Activated CD8-positive, alpha-beta memory T cell treated with anti-CD3 and anti-CD28 coated beads for 48 hours (primary cell): ENCODE results near the gene SLC27A3.

Experiments
- DNase-seq, 3 experiments: peaks; one replicate each; pipeline ENCODE4 v3.0.0-alpha.2; 2020; ENCODE audit warnings: low read depth in 2 of 3, low spot score in 2 of 3

The SLC27A3 gene

GRCh38 chr1:153796786-153797659 lies 21.8 kb downstream of the SLC27A3 start:
- peak; percentile 45 to 79 (median 52) for DNase-seq

DNA sequence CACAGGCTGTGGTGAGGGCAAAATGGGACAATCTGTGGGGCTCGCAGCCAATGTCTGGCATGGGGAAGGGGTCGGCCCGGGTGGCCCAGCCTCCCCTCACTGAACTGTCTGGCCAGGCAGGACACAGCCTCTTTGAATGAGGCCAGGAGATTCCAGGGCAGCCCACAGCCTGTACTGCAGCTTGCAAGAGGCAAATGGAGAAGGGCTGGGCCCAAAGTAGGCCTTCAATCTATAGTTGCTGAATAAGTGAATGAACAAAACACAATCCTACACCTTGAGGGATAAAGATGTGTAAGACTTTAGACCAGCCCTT lies 23.2 kb downstream of the SLC27A3 start:
- DNase-seq: no peak

- DNase-seq: no peak
Observed at GRCh38 chr1:153799016-153799415, 23.8 kb downstream of the SLC27A3 start.

DNA sequence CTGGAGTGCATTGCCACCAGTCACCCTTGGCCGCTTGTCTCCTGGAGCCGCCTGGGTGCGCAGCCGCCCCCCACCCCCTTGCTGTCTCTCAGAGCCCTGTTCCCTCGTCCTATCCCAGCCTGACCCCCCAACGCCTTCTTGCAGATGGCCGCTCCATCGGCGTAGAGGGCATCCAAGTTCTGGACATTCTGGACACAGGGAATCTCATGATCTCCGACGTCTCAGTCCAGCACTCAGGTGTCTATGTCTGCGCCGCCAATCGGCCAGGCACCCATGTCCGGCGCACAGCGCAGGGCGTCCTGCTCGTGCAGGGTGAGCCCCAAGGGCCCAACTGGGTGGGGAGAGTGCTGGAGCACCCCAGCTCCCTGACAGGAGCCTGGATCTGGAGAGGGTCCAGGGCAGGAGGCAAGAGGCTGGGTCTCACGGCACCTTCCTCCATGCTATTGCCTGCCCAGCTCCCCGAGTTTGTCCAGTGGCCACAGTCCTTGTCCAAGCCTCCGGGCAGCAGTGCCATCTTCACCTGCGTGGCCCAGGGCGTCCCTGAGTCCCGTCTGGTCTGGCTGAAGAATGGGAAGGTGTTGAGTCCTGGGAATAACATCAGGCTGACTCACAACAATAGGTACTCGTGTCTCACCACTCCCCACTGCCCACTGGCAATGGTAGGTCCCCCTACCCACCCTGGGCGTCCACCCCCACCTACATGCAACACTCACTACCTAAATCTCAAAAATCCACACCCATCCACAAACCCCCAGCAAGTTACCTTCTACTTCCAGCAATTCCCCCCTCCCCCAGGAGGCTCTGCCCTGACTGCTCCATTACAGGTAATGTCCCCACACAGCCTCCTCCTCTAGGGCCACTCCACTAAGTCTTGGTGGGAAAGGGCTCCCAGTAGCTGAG lies 24.6 kb downstream of the SLC27A3 start:
- no peak for DNase-seq

DNA sequence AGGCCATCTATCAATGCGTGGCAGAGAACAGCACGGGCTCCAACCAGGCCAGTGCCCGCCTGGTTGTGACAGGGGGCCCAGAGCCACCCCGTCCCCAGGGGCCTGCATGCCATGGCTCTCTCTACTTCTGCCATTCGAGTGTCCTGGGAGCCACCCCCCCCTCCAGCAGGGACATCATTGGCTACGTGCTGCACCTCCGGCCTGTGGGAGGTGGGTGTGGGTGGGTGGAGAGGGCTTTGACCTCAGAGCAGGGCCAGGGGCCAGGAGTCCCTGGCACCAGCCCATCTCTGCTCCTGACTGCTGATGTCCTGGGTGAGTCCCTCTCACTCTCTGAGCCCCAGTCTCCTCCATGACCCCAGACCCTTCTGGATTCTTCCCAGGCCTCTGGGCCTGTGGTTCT lies 25.3 kb downstream of the SLC27A3 start:
- DNase-seq: no peak

DNA sequence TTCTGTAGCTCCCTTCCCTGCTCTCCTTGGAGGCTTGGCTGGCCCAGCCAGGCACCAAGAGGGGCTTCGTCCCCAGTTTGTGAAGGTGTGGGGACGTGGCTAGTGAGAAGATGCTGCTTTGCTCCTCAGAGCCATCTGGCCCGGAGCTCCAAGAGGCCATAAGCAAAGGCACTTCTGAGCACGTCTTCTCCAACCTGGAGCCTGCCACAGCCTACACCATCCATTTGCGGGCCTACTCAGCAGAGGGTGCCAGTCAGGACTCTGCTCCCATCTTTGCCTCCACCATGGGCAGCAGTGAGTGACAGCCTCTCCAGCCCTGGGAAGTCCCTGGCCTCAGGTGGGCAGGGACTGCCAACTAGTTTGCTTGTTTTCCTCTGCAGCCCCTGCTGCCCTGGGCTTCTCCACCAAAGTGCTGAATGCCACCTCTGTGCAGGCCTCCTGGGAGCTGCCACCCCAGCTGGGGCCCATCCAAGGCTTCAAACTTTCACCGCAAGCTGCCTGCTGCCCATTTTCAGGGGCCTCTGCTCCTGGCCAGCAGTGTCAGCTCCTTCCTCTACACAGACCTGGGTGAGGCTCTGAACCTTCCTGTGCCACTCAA lies 25.9 kb downstream of the SLC27A3 start:
- DNase-seq: no peak

DNA sequence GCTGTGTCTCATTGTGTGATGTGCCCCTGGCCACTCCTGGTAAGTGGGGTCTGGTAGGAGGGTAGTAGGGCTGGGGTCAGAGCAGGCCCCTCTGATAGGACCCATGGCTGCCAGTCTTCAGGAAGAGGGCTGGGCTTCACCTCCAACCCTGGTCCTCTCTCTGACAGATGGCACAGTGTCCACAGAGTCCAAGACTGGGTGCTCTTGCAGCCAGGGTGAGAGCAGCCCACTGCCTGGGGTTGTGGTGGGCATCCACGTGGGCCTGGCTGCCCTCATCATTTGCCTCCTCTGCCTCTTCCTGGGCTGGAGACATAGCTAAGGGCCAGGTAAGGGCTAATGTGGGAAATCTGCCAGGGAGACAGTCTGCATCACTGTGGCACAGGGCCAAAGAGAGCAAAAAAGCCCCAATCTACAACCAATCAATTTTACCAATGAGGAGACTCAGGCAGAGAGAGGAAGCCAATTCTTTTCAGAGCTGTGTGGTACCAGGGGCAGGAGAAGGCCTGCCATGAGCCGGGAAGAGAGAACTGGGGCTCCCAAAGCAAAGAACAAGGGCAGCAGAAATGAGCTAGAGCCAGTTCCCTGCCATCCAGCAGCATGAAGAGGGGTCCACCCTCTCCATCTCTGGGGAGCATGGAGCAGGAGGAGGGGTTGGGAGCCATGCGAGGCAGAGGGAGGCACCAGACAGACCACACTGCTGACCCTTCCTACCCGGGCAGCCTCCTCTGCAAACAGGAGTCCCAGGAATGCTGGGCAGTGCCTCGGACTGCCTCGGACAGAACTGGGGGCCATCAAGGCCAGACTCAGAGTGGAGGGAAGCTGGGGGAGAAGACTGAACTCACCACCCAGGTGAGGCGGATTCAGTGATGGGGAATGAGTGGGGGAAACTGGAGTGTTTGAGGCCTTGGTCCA lies 26.8 kb downstream of the SLC27A3 start:
- DNase-seq: no peak

DNA sequence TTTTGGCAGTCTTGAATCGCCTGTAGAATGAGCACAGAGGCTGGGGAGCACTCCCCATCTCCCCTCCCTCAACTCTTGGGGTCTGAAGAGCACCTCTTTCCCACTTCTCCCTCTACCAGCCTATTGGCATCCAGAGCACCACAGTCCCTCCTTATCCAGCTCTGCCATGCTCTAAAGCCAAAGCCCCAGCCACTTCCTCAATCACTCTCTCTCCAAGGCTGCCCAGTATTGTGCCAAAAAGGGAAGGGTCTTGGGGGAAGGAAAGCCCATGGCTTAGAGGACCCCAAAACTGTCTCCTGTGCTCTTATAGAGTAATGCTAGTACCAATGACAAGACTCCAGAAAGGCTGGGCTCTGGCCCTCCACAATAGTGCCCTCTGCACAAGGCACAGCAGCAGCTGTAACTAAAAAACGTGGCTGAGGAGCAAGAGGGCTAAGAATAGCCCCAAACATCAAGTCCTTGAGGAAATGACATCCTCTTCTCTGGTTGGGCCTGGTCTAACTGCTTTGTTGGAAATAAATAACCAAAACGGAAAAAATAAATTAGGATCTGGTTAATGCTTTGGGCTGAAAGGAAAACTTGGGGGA lies 28.4 kb downstream of the SLC27A3 start:
- DNase-seq: no peak

GRCh38 chr1:153804112-153804511 lies 28.9 kb downstream of the SLC27A3 start:
- DNase-seq: no peak

DNA sequence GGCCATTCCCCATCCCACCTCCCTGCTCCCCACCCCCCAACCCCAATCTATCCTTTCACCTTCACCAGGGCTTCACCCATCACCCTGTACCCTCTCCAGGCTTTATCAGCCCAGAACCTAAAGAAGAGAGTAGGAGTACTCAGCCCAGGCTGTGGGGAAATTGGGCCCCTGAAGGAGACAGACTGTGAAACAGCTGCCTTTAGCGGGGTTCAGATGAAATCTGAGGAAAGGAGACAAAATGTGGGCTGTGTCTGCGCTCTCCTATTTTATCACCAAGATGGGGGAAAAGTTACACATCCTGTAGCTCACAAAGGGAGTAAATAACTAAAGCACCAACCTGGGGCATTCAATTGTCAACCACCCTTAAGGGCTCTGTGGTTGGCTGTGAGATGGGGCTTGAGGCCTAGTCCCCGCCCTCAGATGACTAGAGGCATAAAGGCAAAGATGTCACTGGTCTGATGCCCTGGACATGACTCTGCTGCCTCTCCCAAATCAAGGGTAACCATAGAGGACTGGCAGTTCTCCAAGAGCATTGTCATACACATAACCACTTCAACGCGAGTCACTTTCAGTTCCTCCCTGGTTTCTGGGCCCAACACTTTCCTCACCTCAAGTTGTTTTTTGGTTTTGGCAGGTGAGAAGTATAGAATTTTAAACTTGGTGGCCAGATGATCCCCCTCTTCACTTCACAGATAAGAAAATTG lies 30.0 kb downstream of the SLC27A3 start:
- DNase-seq: peak in 2 of 3 experiments; percentile 40 to 46

DNA sequence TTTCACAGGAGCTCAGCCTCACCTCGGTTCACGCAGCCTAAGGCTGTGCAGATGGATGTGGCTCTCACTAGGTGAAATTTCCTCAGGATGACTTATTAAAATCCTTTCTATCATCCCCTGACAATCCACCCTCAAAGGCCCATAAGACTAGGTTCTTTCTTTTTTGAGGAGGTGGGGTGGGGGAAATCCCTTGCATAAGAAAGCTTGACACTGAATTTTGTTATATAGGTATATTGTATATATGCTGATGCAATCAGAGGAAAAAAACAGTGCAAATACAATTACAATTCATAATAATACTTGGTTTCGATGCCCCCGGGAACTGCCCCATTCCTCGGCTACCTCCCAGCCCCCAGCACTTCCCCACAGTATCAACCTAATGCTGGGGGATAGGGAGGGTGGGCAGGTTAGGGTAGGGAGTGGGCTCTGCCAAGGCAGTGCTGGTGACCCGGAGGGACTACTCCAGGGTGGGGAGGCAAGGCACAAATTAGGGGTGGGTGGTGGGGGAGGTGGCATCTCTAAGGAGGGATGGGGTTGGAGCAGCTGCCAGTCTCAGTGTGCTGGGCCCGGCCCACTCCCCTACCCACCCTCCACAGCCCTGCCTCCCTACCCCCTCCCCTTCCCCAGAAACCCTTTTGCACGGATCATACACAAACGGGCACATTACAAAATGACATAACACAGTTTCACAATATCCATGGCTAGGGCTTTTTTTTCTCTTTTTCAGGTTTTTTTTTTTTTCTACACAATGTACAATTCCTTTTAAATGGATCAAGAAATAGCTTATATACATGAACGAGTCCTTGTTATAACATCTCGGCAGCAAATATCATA lies 30.9 kb downstream of the SLC27A3 start:
- no peak for DNase-seq

DNA sequence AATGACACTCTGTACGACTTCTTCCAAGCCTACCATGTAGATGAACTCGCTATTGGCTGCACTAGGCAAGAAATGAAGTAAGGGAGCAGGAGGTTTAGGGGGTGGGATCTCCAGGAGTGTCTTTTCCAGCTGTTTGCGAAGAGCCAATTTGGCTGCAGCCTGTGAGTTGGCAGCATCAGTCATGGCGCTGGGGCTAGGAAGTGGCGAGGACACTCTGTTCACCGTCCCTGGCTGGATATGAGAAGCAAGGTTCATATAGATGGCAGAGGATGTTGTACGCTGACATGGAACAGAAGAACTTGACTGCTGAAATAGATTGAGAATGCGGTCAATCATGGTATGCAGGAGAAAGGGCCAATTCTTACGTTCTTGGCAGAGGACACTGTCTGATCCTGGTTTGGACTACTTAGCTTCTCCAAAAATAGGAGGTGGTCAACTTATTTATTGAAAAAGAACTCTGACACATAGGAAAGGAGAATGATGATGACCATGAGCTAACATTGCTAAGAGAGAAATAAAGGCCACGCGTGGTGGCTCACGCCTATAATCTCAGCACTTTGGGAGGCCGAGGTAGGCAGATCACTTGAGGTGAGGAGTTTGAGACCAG lies 41.2 kb downstream of the SLC27A3 start:
- DNase-seq: no peak

DNA sequence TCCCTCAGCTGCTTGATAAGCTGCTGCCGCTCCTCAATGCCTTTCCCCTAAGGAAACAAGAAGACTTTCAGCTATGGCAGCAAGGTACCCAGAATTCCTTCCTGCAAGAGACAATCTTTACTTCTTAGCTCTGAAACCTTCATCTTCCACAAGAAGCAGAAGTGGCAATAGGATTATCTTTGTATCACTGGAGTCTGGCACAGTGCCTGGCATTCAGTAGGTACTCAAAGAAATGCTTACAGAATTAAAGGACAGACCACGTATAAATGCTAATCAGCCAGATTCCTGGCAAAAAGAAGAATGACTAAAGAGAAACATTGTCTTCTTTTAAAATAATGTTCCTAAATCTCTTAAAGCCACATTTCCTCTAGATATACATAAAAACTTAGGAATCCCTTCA lies 43.7 kb downstream of the SLC27A3 start:
- no peak for DNase-seq

GRCh38 chr1:153827168-153827964 lies 52.2 kb downstream of the SLC27A3 start:
- DNase-seq: no peak
